GM18867 (cell line): ENCODE results near the gene PELI1.
"Not testable (repeated sequence)": the region's sequence is repeated elsewhere in the genome, so short reads cannot be mapped to it uniquely, and the experiment has no call there.

ENCODE experiments used
- ATAC-seq: cut with Tn5 transposase; IDR thresholded peaks from one replicate; pipeline ENCODE4 v1.9.1; 2021; ENCODE audit warnings: mild to moderate bottlenecking, moderate library complexity; ENCODE audit not compliant: unreplicated experiment

Gene PELI1

GRCh38 chr2:64092502-64092901 is 51.7 kb downstream of the PELI1 start:
- peak; percentile 83 for ATAC-seq

- no peak for ATAC-seq
Observed at GRCh38 chr2:64090264-64090663, 54.0 kb downstream of the PELI1 start.

- ATAC-seq = peak; percentile 75
Observed at GRCh38 chr2:64086347-64087082, 57.7 kb downstream of the PELI1 start.

- ATAC-seq = no peak
Observed at GRCh38 chr2:64085936-64086335, 58.3 kb downstream of the PELI1 start.

- no peak for ATAC-seq
Observed at GRCh38 chr2:64081046-64081445, 63.2 kb downstream of the PELI1 start.

GRCh38 chr2:64080179-64080578 is 64.0 kb downstream of the PELI1 start:
- ATAC-seq = no peak

- not testable (repeated sequence) for ATAC-seq
Observed at GRCh38 chr2:64079688-64080087, 64.5 kb downstream of the PELI1 start.

GRCh38 chr2:64076828-64077227 is 67.4 kb downstream of the PELI1 start:
- ATAC-seq = not testable (repeated sequence)

- ATAC-seq = not testable (repeated sequence)
Observed at GRCh38 chr2:64074616-64075015, 69.6 kb downstream of the PELI1 start.

GRCh38 chr2:64067326-64067725 is 76.9 kb downstream of the PELI1 start:
- no peak for ATAC-seq

- ATAC-seq = no peak
Observed at GRCh38 chr2:64065516-64065915, 78.7 kb downstream of the PELI1 start.

GRCh38 chr2:64063924-64064331 is 80.3 kb downstream of the PELI1 start:
- no peak for ATAC-seq

- ATAC-seq = no peak
Observed at GRCh38 chr2:64063454-64063853, 80.8 kb downstream of the PELI1 start.

- peak; percentile 71 for ATAC-seq
Observed at GRCh38 chr2:64062840-64063239, 81.4 kb downstream of the PELI1 start.

- ATAC-seq = no peak
Observed at GRCh38 chr2:64059270-64059669, 85.0 kb downstream of the PELI1 start.

GRCh38 chr2:64056021-64056420 is 88.2 kb downstream of the PELI1 start:
- no peak for ATAC-seq

GRCh38 chr2:64054161-64054915 is 89.9 kb downstream of the PELI1 start:
- peak; percentile 47 for ATAC-seq

- ATAC-seq = no peak
Observed at GRCh38 chr2:64052463-64053241, 91.6 kb downstream of the PELI1 start.

- ATAC-seq = peak; percentile 86
Observed at GRCh38 chr2:64049633-64050220, 94.5 kb downstream of the PELI1 start.

GRCh38 chr2:64045938-64046337 is 98.3 kb downstream of the PELI1 start:
- ATAC-seq = no peak
